Stimulated activated CD8-positive, alpha-beta memory T cell treated with anti-CD3 and anti-CD28 coated beads, Interleukin-4, amount 100 ng/mL, for 1 hour (primary cell): ENCODE data around the gene TRIM50.
"Not testable (repeated sequence)": the region's sequence is repeated elsewhere in the genome, so short reads cannot be mapped to it uniquely, and the experiment has no call there.

Experiments used
- DNase-seq, 2 donors: peaks; one replicate each; pipeline ENCODE4 v3.0.0-alpha.2; 2020; ENCODE audit warnings: low read depth in 2 of 2, low spot score in 1 of 2

The TRIM50 gene

GRCh38 chr7:73350306-73351068 is 22.6 kb upstream of the TRIM50 start:
- no peak for DNase-seq

GRCh38 chr7:73349763-73350162 is 21.9 kb upstream of the TRIM50 start:
- no peak for DNase-seq

- no peak for DNase-seq
Measured at GRCh38 chr7:73345951-73346350, 18.1 kb upstream of the TRIM50 start.

- DNase-seq, result no peak
Measured at GRCh38 chr7:73345538-73345937, 17.7 kb upstream of the TRIM50 start.

- no peak for DNase-seq
Measured at GRCh38 chr7:73343671-73344380, 15.9 kb upstream of the TRIM50 start.

- no peak for DNase-seq
Measured at GRCh38 chr7:73342645-73343044, 14.8 kb upstream of the TRIM50 start.

- no peak for DNase-seq
Measured at GRCh38 chr7:73341877-73342276, 14.0 kb upstream of the TRIM50 start.

GRCh38 chr7:73340514-73340913 is 12.6 kb upstream of the TRIM50 start:
- no peak for DNase-seq

- no peak for DNase-seq
Measured at GRCh38 chr7:73338321-73338720, 10.4 kb upstream of the TRIM50 start.

- no peak for DNase-seq
Measured at GRCh38 chr7:73332447-73332846, 4.6 kb upstream of the TRIM50 start.

- DNase-seq, result no peak
Measured at GRCh38 chr7:73330772-73331171, 2.9 kb upstream of the TRIM50 start.

- no peak for DNase-seq
Measured at GRCh38 chr7:73329861-73330581, 2.1 kb upstream of the TRIM50 start.

- no peak for DNase-seq
Measured at GRCh38 chr7:73328696-73329095, 814 bp upstream of the TRIM50 start.

- DNase-seq, result not testable (repeated sequence)
Measured at GRCh38 chr7:73327449-73327848, 433 bp downstream of the TRIM50 start.

GRCh38 chr7:73325424-73325823 is 2.5 kb downstream of the TRIM50 start:
- not testable (repeated sequence) for DNase-seq

- DNase-seq, result peak in 1 of 2 donors; percentile 7
Measured at GRCh38 chr7:73324081-73324845, 3.6 kb downstream of the TRIM50 start.

GRCh38 chr7:73323434-73324080 is 4.3 kb downstream of the TRIM50 start:
- DNase-seq, result not testable (repeated sequence)

- DNase-seq, result not testable (repeated sequence)
Measured at GRCh38 chr7:73320009-73320408, 7.9 kb downstream of the TRIM50 start.

- DNase-seq, result not testable (repeated sequence)
Measured at GRCh38 chr7:73319541-73319940, 8.3 kb downstream of the TRIM50 start.

GRCh38 chr7:73318656-73319204 is 9.2 kb downstream of the TRIM50 start:
- not testable (repeated sequence) for DNase-seq
